Tibial nerve (tissue), 4 donors: Measurements from ENCODE around the gene ABHD12B. TPM values are rescaled to one million over a fixed set of nuclear protein-coding genes. Genes with fewer than 3 reads are reported as not detected.
"Not testable (repeated sequence)": the region's sequence is repeated elsewhere in the genome, so short reads cannot be mapped to it uniquely, and the experiment has no call there.

Source experiments
- DNase-seq, 2 donors: peaks; one replicate each; pipeline ENCODE4 v3.0.0-alpha.2; 2019; ENCODE audit warnings: low spot score in 2 of 2
- H3K27ac ChIP-seq, 4 donors: fragments of 200-600 bp; sonication (generic) in 3 of 4; one replicate each; pipeline ENCODE4 v1.5.1; 2017 to 2019; ENCODE audit warnings: mild to moderate bottlenecking in 1 of 4
- H3K27me3 ChIP-seq, 2 donors: fragments of 200-600 bp; sonication (generic) in 1 of 2; one replicate each; pipeline versions ENCODE4 v1.5.1 to v1.6.0; 2017 to 2019
- H3K36me3 ChIP-seq, 3 donors: fragments of 200-600 bp; sonication (generic); one replicate each; pipeline ENCODE4 v1.5.1; 2018 to 2019
- H3K4me1 ChIP-seq, 4 donors: fragments of 200-600 bp; sonication (generic) in 3 of 4; one replicate each; pipeline ENCODE4 v1.5.1; 2017 to 2019
- H3K4me3 ChIP-seq, 4 donors: fragments of 200-600 bp; sonication (generic) in 3 of 4; one replicate each; pipeline ENCODE4 v1.5.1; 2017 to 2019; ENCODE audit warnings: mild to moderate bottlenecking in 1 of 4, moderate library complexity in 1 of 4
- H3K9me3 ChIP-seq, 4 donors: fragments of 200-600 bp; sonication (generic) in 3 of 4; one replicate each; pipeline ENCODE4 v1.5.1; 2017 to 2019
- CTCF ChIP-seq, 5 experiments: fragments of 200-600 bp in 3 of 5; fragments of 450-650 bp in 2 of 5; sonication (generic) in 3 of 5; IDR thresholded peaks; one replicate each; pipeline ENCODE4 v1.5.1; 2016 to 2019; ENCODE audit warnings: antibody characterized with exemption in 5 of 5, mild to moderate bottlenecking in 3 of 5, moderate library complexity in 2 of 5
- EP300 ChIP-seq, 2 donors: sonication (generic); formaldehyde crosslinking; IDR thresholded peaks; one replicate each; pipeline ENCODE4 v1.6.1; 2017; ENCODE audit warnings: antibody characterized with exemption in 2 of 2, mild to moderate bottlenecking in 1 of 2
- POLR2A ChIP-seq, 2 donors: fragments of 450-650 bp; IDR thresholded peaks; one replicate each; pipeline ENCODE4 v1.6.1; 2017; ENCODE audit warnings: antibody characterized with exemption in 2 of 2, mild to moderate bottlenecking in 2 of 2, moderate library complexity in 2 of 2
- WGBS, 2 donors: methylation state at CpG; one replicate each; pipeline ENCODE4 v1.1.5; 2018; 5-methylcytosine and 5-hydroxymethylcytosine counted together
- total RNA-seq, 4 donors: library from RNA; depleted of rRNA; stranded (reverse); fragments of >200 nt; gene quantifications; one replicate each; pipeline ENCODE4 v1.1.0, GENCODE V29; 2016

ABHD12B gene
- total RNA-seq, 4 donors from 2014 or later: not detected

- TF ChIP-seq CTCF (IDR thresholded peaks at IDR 0.05): no peak
- no peak for TF ChIP-seq POLR2A (IDR thresholded peaks at IDR 0.05)
- no peak for TF ChIP-seq EP300 (IDR thresholded peaks at IDR 0.05)
- DNase-seq: no peak
- no peak overlapping the region for H3K4me3 ChIP-seq
- WGBS, 2 donors: 73 to 75% methylated on average over 5 of the region's 5 CpGs
- H3K4me1 ChIP-seq: no peaks in the 10 kb centered on the region
- no peaks in the 10 kb centered on the region for H3K9me3 ChIP-seq
- H3K27me3 ChIP-seq: no peaks in the 10 kb centered on the region
- H3K27ac ChIP-seq: no peak overlapping the region
- no peaks in the 10 kb centered on the region for H3K36me3 ChIP-seq
Measured at GRCh38 chr14:50892255-50892654, 20.4 kb downstream of the ABHD12B start.

GRCh38 chr14:50896421-50896820 lies 24.6 kb downstream of the ABHD12B start:
- not testable (repeated sequence) for H3K27me3 ChIP-seq, H3K4me1 ChIP-seq, DNase-seq, H3K36me3 ChIP-seq, H3K4me3 ChIP-seq, H3K9me3 ChIP-seq, H3K27ac ChIP-seq
- 86 to 89% methylated on average over 7 of the region's 7 CpGs for WGBS, 2 donors

- not testable (repeated sequence) for H3K4me3 ChIP-seq, H3K4me1 ChIP-seq, DNase-seq, H3K36me3 ChIP-seq, H3K27ac ChIP-seq, H3K9me3 ChIP-seq, H3K27me3 ChIP-seq
- 95 to 100% methylated on average over 1 of the region's 1 CpG for WGBS, 2 donors
Measured at GRCh38 chr14:50897005-50897404, 25.2 kb downstream of the ABHD12B start.

- H3K4me3 ChIP-seq: no peak overlapping the region
- no peaks in the 10 kb centered on the region for H3K27me3 ChIP-seq
- no peak overlapping the region for H3K27ac ChIP-seq
- no peaks in the 10 kb centered on the region for H3K9me3 ChIP-seq
- 93 to 95% methylated on average over 6 of the region's 6 CpGs for WGBS, 2 donors
- TF ChIP-seq EP300 (IDR thresholded peaks at IDR 0.05): no peak
- no peak for TF ChIP-seq CTCF (IDR thresholded peaks at IDR 0.05)
- TF ChIP-seq POLR2A (IDR thresholded peaks at IDR 0.05): no peak
- DNase-seq: no peak
- H3K4me1 ChIP-seq: no peaks in the 10 kb centered on the region
- peaks cover 0 to 8% (median 0%) of the 10 kb centered on the region in 3 donors for H3K36me3 ChIP-seq
Measured at GRCh38 chr14:50897658-50898175, 25.9 kb downstream of the ABHD12B start.

- TF ChIP-seq POLR2A (IDR thresholded peaks at IDR 0.05) (no peak), CTCF (IDR thresholded peaks at IDR 0.05) (no peak), EP300 (IDR thresholded peaks at IDR 0.05) (no peak)
- Histone ChIP-seq H3K27me3 (no peaks in the 10 kb centered on the region), H3K9me3 (no peaks in the 10 kb centered on the region), H3K27ac (no peak overlapping the region), H3K4me3 (no peak overlapping the region), H3K4me1 (peaks cover 0 to under 1% (median 0%) of the 10 kb centered on the region in 4 donors), H3K36me3 (peaks cover 0 to 36% (median 0%) of the 10 kb centered on the region in 3 donors)
- WGBS, 2 donors: 38 to 60% methylated on average over 3 of the region's 3 CpGs
- no peak for DNase-seq
Measured at GRCh38 chr14:50901361-50901760, 29.5 kb downstream of the ABHD12B start.

- H3K27ac ChIP-seq: no peak overlapping the region
- no peaks in the 10 kb centered on the region for H3K27me3 ChIP-seq
- no peak overlapping the region for H3K4me3 ChIP-seq
- H3K4me1 ChIP-seq: peaks cover 0 to 7% (median 0%) of the 10 kb centered on the region in 4 donors
- no peaks in the 10 kb centered on the region for H3K9me3 ChIP-seq
- DNase-seq: no peak
- peaks cover 3 to 69% (median 4%) of the 10 kb centered on the region in 3 donors for H3K36me3 ChIP-seq
- TF ChIP-seq EP300 (IDR thresholded peaks at IDR 0.05) (no peak), POLR2A (IDR thresholded peaks at IDR 0.05) (no peak), CTCF (IDR thresholded peaks at IDR 0.05) (no peak)
Measured at GRCh38 chr14:50904719-50905118, 32.9 kb downstream of the ABHD12B start.
